Kidney capillary endothelial cell (primary cell): ENCODE results near the gene WTAP.
"Not testable (repeated sequence)": the region's sequence is repeated elsewhere in the genome, so short reads cannot be mapped to it uniquely, and the experiment has no call there.

Experiments used
- DNase-seq: peaks from one replicate; pipeline ENCODE4 v3.0.0-alpha.2; 2018; ENCODE audit warnings: low spot score

The WTAP gene

GRCh38 chr6:159693894-159694545 is 33.3 kb upstream of the WTAP start:
- peak; percentile 76 for DNase-seq

- no peak for DNase-seq
These were observed 31.3 kb upstream of the WTAP start for GRCh38 chr6:159695984-159696383.

- no peak for DNase-seq
These were observed 26.3 kb upstream of the WTAP start for GRCh38 chr6:159700970-159701369.

GRCh38 chr6:159701413-159701999 is 25.8 kb upstream of the WTAP start:
- DNase-seq = no peak

- DNase-seq = not testable (repeated sequence)
These were observed 16.7 kb upstream of the WTAP start for GRCh38 chr6:159710603-159711002.

GRCh38 chr6:159712389-159712788 is 14.9 kb upstream of the WTAP start:
- DNase-seq = not testable (repeated sequence)

- DNase-seq = no peak
These were observed 13.3 kb upstream of the WTAP start for GRCh38 chr6:159713984-159714383.

GRCh38 chr6:159714404-159714803 is 12.9 kb upstream of the WTAP start:
- no peak for DNase-seq

- DNase-seq = no peak
These were observed 12.1 kb upstream of the WTAP start for GRCh38 chr6:159715166-159715565.

GRCh38 chr6:159715605-159716004 is 11.7 kb upstream of the WTAP start:
- DNase-seq = no peak

GRCh38 chr6:159716247-159717096 is 10.8 kb upstream of the WTAP start:
- DNase-seq = no peak

- DNase-seq = no peak
These were observed 8.7 kb upstream of the WTAP start for GRCh38 chr6:159718634-159719033.

GRCh38 chr6:159719287-159719686 is 8.0 kb upstream of the WTAP start:
- DNase-seq = no peak

GRCh38 chr6:159720708-159721107 is 6.6 kb upstream of the WTAP start:
- DNase-seq = no peak

GRCh38 chr6:159721981-159722380 is 5.3 kb upstream of the WTAP start:
- DNase-seq = not testable (repeated sequence)

- DNase-seq = no peak
These were observed 4.7 kb upstream of the WTAP start for GRCh38 chr6:159722655-159723054.

- DNase-seq = no peak
These were observed 4.0 kb upstream of the WTAP start for GRCh38 chr6:159723259-159723658.

GRCh38 chr6:159724778-159725177 is 2.5 kb upstream of the WTAP start:
- DNase-seq = no peak

GRCh38 chr6:159725208-159725607 is 2.1 kb upstream of the WTAP start:
- not testable (repeated sequence) for DNase-seq

- DNase-seq = no peak
These were observed 920 bp upstream of the WTAP start for GRCh38 chr6:159726255-159726917.

GRCh38 chr6:159727717-159728445 is 575 bp downstream of the WTAP start:
- peak; percentile 26 for DNase-seq

- DNase-seq = peak; percentile 37
These were observed 1.2 kb downstream of the WTAP start for GRCh38 chr6:159728531-159728964.
